ENCODE data around the gene DNAH2.
A peak's percentile ranks its signal among the peaks of the same experiment; 100 is the strongest.

DNAH2 gene

GRCh38 chr17:7711051-7711755 is 6.3 kb upstream of the DNAH2 start (continued):
- TF ChIP-seq PRDM10 (tag by site-specific recombination; IDR thresholded peaks at IDR 0.05) (0 out of 2 replicates have a peak, but pooled peaks have one; percentile 23), ZNF175 (tag by site-specific recombination; IDR thresholded peaks at IDR 0.05) (no peak), FEZF1 (tag by site-specific recombination; IDR thresholded peaks at IDR 0.05) (no peak), KLF16 (tag by site-specific recombination; IDR thresholded peaks at IDR 0.05) (no peak), ZNF571 (tag by site-specific recombination; IDR thresholded peaks at IDR 0.05) (no peak), ZNF133 (tag by site-specific recombination; IDR thresholded peaks at IDR 0.05) (no peak), ZNF10 (tag by site-specific recombination; IDR thresholded peaks at IDR 0.05) (no peak), ZNF184 (tag by site-specific recombination; IDR thresholded peaks at IDR 0.05) (no peak), ZNF600 (tag by site-specific recombination; IDR thresholded peaks at IDR 0.05) (peak; percentile 70), ZNF266 (tag by site-specific recombination; IDR thresholded peaks at IDR 0.05; ENCODE audit: low read depth) (no peak), CTCF (tag by site-specific recombination; IDR thresholded peaks at IDR 0.05) (peak; percentile 37; the same call in 1 of the 2 replicates), GLI2 (tag by site-specific recombination; IDR thresholded peaks at IDR 0.05; ENCODE audit: borderline replicate concordance, low read depth) (no peak)

- H3K27ac ChIP-seq (ENCODE audit: extremely low read depth, low read depth, low read length) = no peak overlapping the region
- H3K9me3 ChIP-seq (ENCODE audit: control insufficient read depth, insufficient read depth, low read depth, low read length) = no peaks in the 10 kb centered on the region
- POLR2A ChIA-PET = interaction anchor here (2.5 to 3.4 kb wide), 2 partner anchors 7 to 25 kb away, joined by 13 to 14 read pairs; partner anchors contain the start of genes EFNB3, TP53 and WRAP53
- TF ChIP-seq FEZF1 (tag by site-specific recombination; IDR thresholded peaks at IDR 0.05) = no peak
- TF ChIP-seq ZNF239 (tag by site-specific recombination; IDR thresholded peaks at IDR 0.05) = no peak
- peak; percentile 27; the same call in 1 of the 2 replicates for TF ChIP-seq PRDM10 (tag by site-specific recombination; IDR thresholded peaks at IDR 0.05)
- TF ChIP-seq GLI2 (tag by site-specific recombination; IDR thresholded peaks at IDR 0.05; ENCODE audit: borderline replicate concordance, low read depth) = no peak
- TF ChIP-seq GLIS1 (tag by site-specific recombination; IDR thresholded peaks at IDR 0.05) = peak; percentile 91
- TF ChIP-seq GLIS2 (tag by site-specific recombination; IDR thresholded peaks at IDR 0.05) = peak; percentile 53; the same call in 1 of the 2 replicates
- TF ChIP-seq ZNF341 (tag by site-specific recombination; IDR thresholded peaks at IDR 0.05; ENCODE audit: low read depth) = peak; percentile 50
- TF ChIP-seq ELK4 (IDR thresholded peaks at IDR 0.05; ENCODE audit: borderline replicate concordance, low read depth, low read length) = no peak
- no peak for TF ChIP-seq ZNF280C (tag by site-specific recombination; IDR thresholded peaks at IDR 0.05)
- peak; percentile 87 for TF ChIP-seq KLF9 (tag by site-specific recombination; IDR thresholded peaks at IDR 0.05; ENCODE audit: low read depth)
- peak; percentile 71; the same call in 1 of the 2 replicates for TF ChIP-seq KLF10 (tag by site-specific recombination; IDR thresholded peaks at IDR 0.05)
- 0 out of 2 replicates have a peak, but pooled peaks have one; percentile 17 for TF ChIP-seq SCRT2 (tag by site-specific recombination; IDR thresholded peaks at IDR 0.05)
- TF ChIP-seq ZNF302 (tag by site-specific recombination; IDR thresholded peaks at IDR 0.05; ENCODE audit: low read depth) = no peak
Measured at GRCh38 chr17:7712111-7712771, 5.3 kb upstream of the DNAH2 start.

More at GRCh38 chr17:7712111-7712771, 5.3 kb upstream of the DNAH2 start:
- H3K36me3 ChIP-seq (ENCODE audit: control insufficient read depth in 2 of 2, insufficient read depth in 1 of 2, low read length in 2 of 2) = no peaks in the 10 kb centered on the region
- no peak overlapping the region for H3K4me3 ChIP-seq (ENCODE audit: low read depth, low read length)
- CTCF ChIA-PET = interaction anchor here (0.7 to 2.2 kb wide), 4 partner anchors 10 to 26 kb away, joined by 3 to 15 read pairs (median 6); partner anchors contain the start of gene TP53
- peaks cover 6% of the 10 kb centered on the region for H3K4me1 ChIP-seq (ENCODE audit: control insufficient read depth, insufficient read depth, low read length)

All from HEK293 (cell line).